Psoas muscle (tissue), 8 donors: Measurements from ENCODE around the gene SSBP2. TPM values are rescaled to one million over a fixed set of nuclear protein-coding genes. Genes with fewer than 3 reads are reported as not detected.

Experiments used
- ATAC-seq, 4 donors: fragments of 200-7000 bp; cut with Tn5 transposase; one replicate each; pipeline ENCODE4 v1.9.1; 2020; ENCODE audit warnings: moderate library complexity in 3 of 4, mild to moderate bottlenecking in 2 of 4
- DNase-seq, 2 donors: peaks; one replicate each; pipeline ENCODE4 v3.0.0-alpha.2; 2020
- H3K27ac ChIP-seq: fragments of 200-600 bp; one replicate; pipeline ENCODE4 v1.8.0; 2022
- H3K27me3 ChIP-seq, 3 donors: fragments of 200-600 bp in 1 of 3; one replicate each; pipeline versions ENCODE4 v1.6.1 to v1.8.0; 2013 to 2022; ENCODE audit warnings: low read length in 2 of 3, mild to moderate bottlenecking in 2 of 3, moderate library complexity in 1 of 3; ENCODE audit not compliant: insufficient read depth in 3 of 3
- H3K36me3 ChIP-seq, 2 donors: fragments of 200-600 bp in 1 of 2; one replicate each; pipeline versions ENCODE4 v1.6.1 to v1.8.0; 2013 to 2022; ENCODE audit warnings: low read depth in 1 of 2, mild to moderate bottlenecking in 1 of 2, moderate library complexity in 1 of 2; ENCODE audit not compliant: insufficient read depth in 1 of 2
- H3K4me1 ChIP-seq: fragments of 200-600 bp; one replicate; pipeline ENCODE4 v1.8.0; 2022
- H3K4me3 ChIP-seq: fragments of 200-600 bp; one replicate; pipeline ENCODE4 v1.8.0; 2022; ENCODE audit warnings: mild to moderate bottlenecking
- H3K9me3 ChIP-seq: fragments of 200-600 bp; one replicate; pipeline ENCODE4 v1.8.0; 2022
- CTCF ChIP-seq: fragments of 200-600 bp; IDR thresholded peaks from one replicate; pipeline ENCODE4 v1.8.0; 2022; ENCODE audit warnings: antibody characterized with exemption
- WGBS, 3 donors: extraction: QIAGEN DNeasy Blood & Tissue Kit; methylation state at CpG; one replicate each; pipeline versions ENCODE4 v1.1.6 to v1.1.7; 2013; 5-methylcytosine and 5-hydroxymethylcytosine counted together
- intact Hi-C, 2 donors: fragments of 100-400 bp; cut with DNase I; formaldehyde crosslinking; loops; one replicate each; pipeline versions ENCODE4 v1.11.0 to v1.14.2; 2022
- polyA plus RNA-seq, 3 donors: library from polyadenylated mRNA; stranded (reverse); fragments of 200-250 nt; gene quantifications; one replicate each; pipeline ENCODE4 v1.2.3, GENCODE V29; 2013
- total RNA-seq, 4 donors: library from RNA; stranded (reverse); fragmentation: NEBNext Ultra II Directional in 2 of 4; extraction: Animal tissue kit (Norgen Biotek cat#: 25700) in 2 of 4; gene quantifications; one replicate each; pipeline versions ENCODE4 v1.2.1 to v1.2.4, GENCODE V29; 2021 to 2023
- donor health status: healthy with polysubstance abuse.
- donor health status: DM: no; HTN: no; CAD: no; lungs with moderate emphysema.
- donor health status: Bipolar disorder and iron deficiency.
- donor health status: healthy.
- donor health status: DM: yes; HTN: yes; CAD: no.
- donor health status: DM: no; HTN: no; CAD: no.
- donor health status: DM: no; HTN: no; CAD: no.
- donor health status: DM: yes; HTN: yes; CAD: no.

SSBP2 gene
- total and polyA plus RNA-seq, 7 donors: 18.2 to 42.6 (median 25.3) TPM

GRCh38 chr5:81748556-81748955 is 2.3 kb downstream of the SSBP2 start:
- H3K4me1 ChIP-seq: peaks cover 22% of the 10 kb centered on the region
- no peaks in the 10 kb centered on the region for H3K27me3 ChIP-seq
- ATAC-seq: no peak
- H3K27ac ChIP-seq: no peak overlapping the region
- DNase-seq: no peak
- intact Hi-C loops: loop anchor here (2.0 to 10.0 kb wide), 2 partner anchors 240 to 324 kb away; no protein-coding TSS in a partner anchor
- 53 to 74% (median 59%) methylated on average over 3 of the region's 3 CpGs for WGBS, 3 donors
- no peak for TF ChIP-seq CTCF
- H3K9me3 ChIP-seq: no peaks in the 10 kb centered on the region
- peak overlapping the region; percentile 86 for H3K4me3 ChIP-seq
- H3K36me3 ChIP-seq: no peaks in the 10 kb centered on the region

- no peak overlapping the region for H3K27ac ChIP-seq
- no peaks in the 10 kb centered on the region for H3K9me3 ChIP-seq
- TF ChIP-seq CTCF: no peak
- H3K4me3 ChIP-seq: no peak overlapping the region
- ATAC-seq (no peak), DNase-seq (no peak)
- WGBS, 3 donors: 61 to 86% (median 64%) methylated on average over 2 of the region's 2 CpGs
- intact Hi-C loops: loop anchor here (10.0 kb wide), 1 partner anchor 322 kb away; no protein-coding TSS in a partner anchor
- peaks cover 13% of the 10 kb centered on the region for H3K4me1 ChIP-seq
- H3K36me3 ChIP-seq: no peaks in the 10 kb centered on the region
- no peaks in the 10 kb centered on the region for H3K27me3 ChIP-seq
Measured at GRCh38 chr5:81747030-81747429, 3.9 kb downstream of the SSBP2 start.

GRCh38 chr5:81740758-81741157 is 10.1 kb downstream of the SSBP2 start:
- no peak for ATAC-seq
- intact Hi-C loops: loop anchor here (5.0 to 10.0 kb wide), 2 partner anchors 223 to 316 kb away; no protein-coding TSS in a partner anchor
- no peak for DNase-seq

GRCh38 chr5:81739291-81739690 is 11.6 kb downstream of the SSBP2 start:
- Histone ChIP-seq H3K4me3 (no peak overlapping the region), H3K4me1 (peaks cover 11% of the 10 kb centered on the region), H3K9me3 (no peaks in the 10 kb centered on the region), H3K27ac (no peak overlapping the region), H3K27me3 (no peaks in the 10 kb centered on the region), H3K36me3 (no peaks in the 10 kb centered on the region)
- TF ChIP-seq CTCF: no peak
- intact Hi-C loops: no loop called here
- no peak for ATAC-seq
- no peak for DNase-seq
- 88 to 93% (median 88%) methylated on average over 2 of the region's 2 CpGs for WGBS, 3 donors

More at GRCh38 chr5:81740758-81741157, 10.1 kb downstream of the SSBP2 start:
- Histone ChIP-seq H3K4me1 (peaks cover 5% of the 10 kb centered on the region), H3K36me3 (no peaks in the 10 kb centered on the region), H3K27ac (no peak overlapping the region), H3K4me3 (no peak overlapping the region), H3K9me3 (no peaks in the 10 kb centered on the region), H3K27me3 (no peaks in the 10 kb centered on the region)
- WGBS, 3 donors: 99 to 100% (median 100%) methylated on average over 2 of the region's 2 CpGs
- TF ChIP-seq CTCF: no peak

- intact Hi-C loops: loop anchor here in 1 of 2 donors (10.0 kb wide), 1 partner anchor 54 kb away; no protein-coding TSS in a partner anchor
- 56 to 79% (median 77%) methylated on average over 1 of the region's 1 CpG for WGBS, 3 donors
- H3K36me3 ChIP-seq: no peaks in the 10 kb centered on the region
- ATAC-seq (no peak), DNase-seq (no peak)
- no peak for TF ChIP-seq CTCF
- no peak overlapping the region for H3K4me3 ChIP-seq
- no peaks in the 10 kb centered on the region for H3K27me3 ChIP-seq
- no peaks in the 10 kb centered on the region for H3K9me3 ChIP-seq
- H3K4me1 ChIP-seq: peaks cover 20% of the 10 kb centered on the region
- H3K27ac ChIP-seq: no peak overlapping the region
Measured at GRCh38 chr5:81729276-81729675, 21.6 kb downstream of the SSBP2 start.
